AG10803 (cell line): ENCODE results near the gene ORM1.

Experiments
- DNase-seq: peaks from one replicate; pipeline ENCODE4 v3.0.0; 2010; ENCODE audit warnings: low read depth
- H3K4me3 ChIP-seq: 2 replicates; pipeline ENCODE4 v1.5.1; 2011; ENCODE audit warnings: mild to moderate bottlenecking, low read length, control low read depth
- CTCF ChIP-seq: conservative IDR thresholded peaks from 2 replicates; pipeline ENCODE4 v1.5.1; 2011; ENCODE audit warnings: mild to moderate bottlenecking, low read length, control low read depth, inconsistent platforms

Gene ORM1

GRCh38 chr9:114334490-114334889, 11.6 kb downstream of the ORM1 start:
- H3K4me3 ChIP-seq, result no peak overlapping the region
- no peak for DNase-seq
- no peak for TF ChIP-seq CTCF

- TF ChIP-seq CTCF, result no peak
Observed at GRCh38 chr9:114335745-114336144, 12.8 kb downstream of the ORM1 start.

GRCh38 chr9:114336157-114336556, 13.3 kb downstream of the ORM1 start:
- DNase-seq, result no peak
- no peak overlapping the region for H3K4me3 ChIP-seq
- TF ChIP-seq CTCF, result no peak

More at GRCh38 chr9:114335745-114336144, 12.8 kb downstream of the ORM1 start:
- DNase-seq, result no peak
- H3K4me3 ChIP-seq, result no peak overlapping the region

GRCh38 chr9:114336699-114337395, 13.9 kb downstream of the ORM1 start:
- DNase-seq, result no peak
- H3K4me3 ChIP-seq, result no peak overlapping the region
- TF ChIP-seq CTCF, result no peak

GRCh38 chr9:114338187-114338586, 15.3 kb downstream of the ORM1 start:
- no peak for DNase-seq
- TF ChIP-seq CTCF, result no peak
- no peak overlapping the region for H3K4me3 ChIP-seq

GRCh38 chr9:114339130-114339908, 16.4 kb downstream of the ORM1 start:
- peak; percentile 44 for DNase-seq
- peak; percentile 78 for TF ChIP-seq CTCF

GRCh38 chr9:114341152-114341830, 18.4 kb downstream of the ORM1 start:
- H3K4me3 ChIP-seq, result no peak overlapping the region
- no peak for TF ChIP-seq CTCF
- DNase-seq, result no peak

More at GRCh38 chr9:114339130-114339908, 16.4 kb downstream of the ORM1 start:
- H3K4me3 ChIP-seq, result no peak overlapping the region
